Endothelial cell (in vitro differentiated cells): ENCODE results near the gene SMIM20. TPM values are rescaled to one million over a fixed set of nuclear protein-coding genes. Genes with fewer than 3 reads are reported as not detected.

Experiments
- DNase-seq: peaks from one replicate; pipeline ENCODE4 v3.0.0; 2021; ENCODE audit warnings: low spot score
- H3K27ac Mint-ChIP-seq: one replicate; pipeline ENCODE4 v1.8.0; 2021; ENCODE audit warnings: mixed read lengths, inconsistent platforms; ENCODE audit not compliant: unreplicated experiment
- H3K27me3 Mint-ChIP-seq: one replicate; pipeline ENCODE4 v1.8.0; 2021; ENCODE audit warnings: mild to moderate bottlenecking, moderate library complexity, mixed read lengths, inconsistent platforms; ENCODE audit not compliant: unreplicated experiment
- H3K36me3 Mint-ChIP-seq: one replicate; pipeline ENCODE4 v1.8.0; 2021; ENCODE audit warnings: mild to moderate bottlenecking, low read depth, mixed read lengths, inconsistent platforms; ENCODE audit not compliant: unreplicated experiment
- H3K4me1 Mint-ChIP-seq: one replicate; pipeline ENCODE4 v1.8.0; 2021; ENCODE audit warnings: mild to moderate bottlenecking, mixed read lengths, inconsistent platforms; ENCODE audit not compliant: unreplicated experiment
- H3K4me3 Mint-ChIP-seq: one replicate; pipeline ENCODE4 v1.8.0; 2021; ENCODE audit warnings: mild to moderate bottlenecking, mixed read lengths, inconsistent platforms; ENCODE audit not compliant: unreplicated experiment
- H3K9me3 Mint-ChIP-seq: one replicate; pipeline ENCODE4 v1.8.0; 2021; ENCODE audit warnings: mixed read lengths, inconsistent platforms; ENCODE audit not compliant: unreplicated experiment
- CTCF ChIP-seq: fragments of 200-600 bp; sonication (generic); IDR thresholded peaks from one replicate; pipeline ENCODE4 v1.5.0; 2021; ENCODE audit warnings: antibody characterized with exemption; ENCODE audit not compliant: unreplicated experiment
- total RNA-seq: library from RNA; stranded (reverse); fragmentation: NEBNext Ultra II Directional; extraction: Animal tissue kit (Norgen Biotek cat#: 25700); gene quantifications from one replicate; pipeline ENCODE4 v1.2.1, GENCODE V29; 2021; ENCODE audit not compliant: unreplicated experiment

SMIM20 gene
- total RNA-seq, 1 donor from 2014 or later, result 22.5 TPM

GRCh38 chr4:25958110-25958509, 44.1 kb downstream of the SMIM20 start:
- Mint-ChIP-seq H3K27me3 (peaks cover 3% of the 10 kb centered on the region), H3K27ac (no peak overlapping the region), H3K9me3 (no peaks in the 10 kb centered on the region), H3K4me1 (peaks cover 3% of the 10 kb centered on the region), H3K36me3 (no peaks in the 10 kb centered on the region), H3K4me3 (no peak overlapping the region)
- no peak for DNase-seq
- no peak for TF ChIP-seq CTCF

GRCh38 chr4:25962393-25962792, 48.4 kb downstream of the SMIM20 start:
- no peak for TF ChIP-seq CTCF
- Mint-ChIP-seq H3K9me3 (no peaks in the 10 kb centered on the region), H3K36me3 (no peaks in the 10 kb centered on the region), H3K27me3 (peaks cover 3% of the 10 kb centered on the region), H3K27ac (no peak overlapping the region), H3K4me1 (peaks cover 5% of the 10 kb centered on the region), H3K4me3 (no peak overlapping the region)
- no peak for DNase-seq

GRCh38 chr4:25965629-25966028, 51.6 kb downstream of the SMIM20 start:
- Mint-ChIP-seq H3K9me3 (no peaks in the 10 kb centered on the region), H3K27ac (no peak overlapping the region), H3K36me3 (no peaks in the 10 kb centered on the region), H3K4me3 (no peak overlapping the region), H3K27me3 (peaks cover 10% of the 10 kb centered on the region), H3K4me1 (peaks cover 16% of the 10 kb centered on the region)
- TF ChIP-seq CTCF, result no peak
- DNase-seq, result no peak

- H3K27me3 Mint-ChIP-seq, result peaks cover 10% of the 10 kb centered on the region
- no peaks in the 10 kb centered on the region for H3K9me3 Mint-ChIP-seq
- no peak overlapping the region for H3K27ac Mint-ChIP-seq
- H3K4me1 Mint-ChIP-seq, result peaks cover 16% of the 10 kb centered on the region
- no peak for TF ChIP-seq CTCF
- no peak overlapping the region for H3K4me3 Mint-ChIP-seq
- DNase-seq, result no peak
- H3K36me3 Mint-ChIP-seq, result no peaks in the 10 kb centered on the region
Measured at GRCh38 chr4:25966171-25966570, 52.2 kb downstream of the SMIM20 start.

- no peak for TF ChIP-seq CTCF
- Mint-ChIP-seq H3K4me1 (peaks cover 16% of the 10 kb centered on the region), H3K9me3 (no peaks in the 10 kb centered on the region), H3K27me3 (peaks cover 10% of the 10 kb centered on the region), H3K27ac (peak overlapping the region; percentile 93), H3K4me3 (no peak overlapping the region), H3K36me3 (no peaks in the 10 kb centered on the region)
- DNase-seq, result no peak
Measured at GRCh38 chr4:25969374-25970155, 55.5 kb downstream of the SMIM20 start.
